CD4-positive, alpha-beta memory T cell (primary cell): Measurements from ENCODE around the gene GALNTL6. TPM values are rescaled to one million over a fixed set of nuclear protein-coding genes. Genes with fewer than 3 reads are reported as not detected.

Experiments
- CTCF ChIA-PET: fragments of 350-600 bp; sonication (Branson Sonifier 250); formaldehyde crosslinking; loops from one replicate; lab custom pipeline; 2021; ENCODE audit warnings: inconsistent platforms; ENCODE audit not compliant: partially characterized antibody; lab: Charles Lee
- POLR2A ChIA-PET: fragments of 350-600 bp; sonication (Branson Sonifier 250); formaldehyde crosslinking; loops from one replicate; lab custom pipeline; 2021; ENCODE audit not compliant: partially characterized antibody; lab: Charles Lee
- DNase-seq, 5 donors: peaks; one replicate each; pipeline versions ENCODE4 v3.0.0 to v3.0.0-alpha.2; 2020 to 2022; ENCODE audit warnings: mixed read lengths in 1 of 5
- H3K27ac ChIP-seq: one replicate; pipeline ENCODE4 v1.7.0; 2013; ENCODE audit warnings: low read depth, low read length
- H3K27me3 ChIP-seq: 2 replicates; pipeline ENCODE4 v1.7.0; 2013; ENCODE audit warnings: mild to moderate bottlenecking, low read length, moderate library complexity; ENCODE audit not compliant: insufficient read depth
- H3K36me3 ChIP-seq: 2 replicates; pipeline ENCODE4 v1.7.0; 2013; ENCODE audit warnings: mild to moderate bottlenecking, low read length, moderate library complexity; ENCODE audit not compliant: insufficient read depth
- H3K4me1 ChIP-seq: 2 replicates; pipeline ENCODE4 v1.7.0; 2013; ENCODE audit warnings: mild to moderate bottlenecking, low read length, moderate library complexity; ENCODE audit not compliant: insufficient read depth
- H3K4me3 ChIP-seq, 2 donors: one replicate each; pipeline ENCODE4 v1.7.0; 2013; ENCODE audit warnings: low read length in 2 of 2, mild to moderate bottlenecking in 1 of 2
- H3K9me3 ChIP-seq, 2 donors: one replicate each; pipeline ENCODE4 v1.7.0; 2013; ENCODE audit warnings: low read length in 2 of 2, control low read depth in 1 of 2; ENCODE audit not compliant: control insufficient read depth in 1 of 2
- H3K27ac Mint-ChIP-seq, 7 donors: one replicate each; pipeline ENCODE4 v1.8.0; 2020 to 2021; ENCODE audit warnings: mixed read lengths in 7 of 7, mild to moderate bottlenecking in 6 of 7, inconsistent platforms in 3 of 7, moderate library complexity in 3 of 7
- H3K27me3 Mint-ChIP-seq, 2 donors: one replicate each; pipeline ENCODE4 v1.8.0; 2020 to 2021; ENCODE audit warnings: mixed read lengths in 2 of 2
- H3K36me3 Mint-ChIP-seq, 2 donors: one replicate each; pipeline ENCODE4 v1.8.0; 2020 to 2021; ENCODE audit warnings: mixed read lengths in 2 of 2, inconsistent platforms in 1 of 2, mild to moderate bottlenecking in 1 of 2
- H3K4me1 Mint-ChIP-seq, 4 donors: one replicate each; pipeline ENCODE4 v1.8.0; 2020 to 2021; ENCODE audit warnings: mixed read lengths in 4 of 4, mild to moderate bottlenecking in 1 of 4
- H3K4me3 Mint-ChIP-seq, 8 donors: one replicate each; pipeline ENCODE4 v1.8.0; 2020 to 2021; ENCODE audit warnings: mixed read lengths in 8 of 8, mild to moderate bottlenecking in 7 of 8, moderate library complexity in 6 of 8, inconsistent platforms in 3 of 8
- H3K9me3 Mint-ChIP-seq, 8 donors: one replicate each; pipeline ENCODE4 v1.8.0; 2020 to 2021; ENCODE audit warnings: mixed read lengths in 8 of 8, mild to moderate bottlenecking in 5 of 8, inconsistent platforms in 3 of 8, moderate library complexity in 1 of 8
- intact Hi-C: fragments of 100-400 bp; cut with micrococcal nuclease; formaldehyde crosslinking; loops from one replicate; pipeline ENCODE4 v1.15.1; 2023
- polyA plus RNA-seq, 2 donors: library from polyadenylated mRNA; unstranded; fragments of 300-500 nt; fragmentation: Illumina TruSeq; gene quantifications; one replicate each; pipeline ENCODE4 v1.2.3, GENCODE V29; 2021
- total RNA-seq, 2 experiments: library from RNA; stranded (reverse); gene quantifications; one replicate each; pipeline ENCODE4 v1.2.3, GENCODE V29; 2021

The GALNTL6 gene
- total and polyA plus RNA-seq, 4 experiments from 2014 or later = not detected

- Mint-ChIP-seq H3K36me3 (no peaks in the 10 kb centered on the region), H3K9me3 (no peaks in the 10 kb centered on the region), H3K4me3 (no peak overlapping the region), H3K4me1 (no peaks in the 10 kb centered on the region), H3K27me3 (no peaks in the 10 kb centered on the region), H3K27ac (no peak overlapping the region)
- Histone ChIP-seq H3K36me3 (no peaks in the 10 kb centered on the region), H3K4me3 (no peak overlapping the region), H3K27me3 (no peaks in the 10 kb centered on the region), H3K4me1 (no peaks in the 10 kb centered on the region), H3K9me3 (no peaks in the 10 kb centered on the region), H3K27ac (no peak overlapping the region)
- intact Hi-C loops = no loop called here
- DNase-seq = no peak
- ChIA-PET CTCF (no interaction called here), POLR2A (no interaction called here)
Measured at GRCh38 chr4:172778583-172778982, 965.4 kb downstream of the GALNTL6 start.

GRCh38 chr4:172780566-172781081, 967.4 kb downstream of the GALNTL6 start:
- Mint-ChIP-seq H3K27me3 (no peaks in the 10 kb centered on the region), H3K4me3 (no peak overlapping the region), H3K27ac (no peak overlapping the region), H3K36me3 (no peaks in the 10 kb centered on the region), H3K9me3 (peaks cover 0 to 3% (median 0%) of the 10 kb centered on the region in 8 donors), H3K4me1 (no peaks in the 10 kb centered on the region)
- CTCF ChIA-PET = no interaction called here
- H3K4me1 ChIP-seq = no peaks in the 10 kb centered on the region
- no peak overlapping the region for H3K4me3 ChIP-seq
- intact Hi-C loops = no loop called here
- no peak for DNase-seq
- POLR2A ChIA-PET = no interaction called here
- H3K9me3 ChIP-seq = no peaks in the 10 kb centered on the region
- no peak overlapping the region for H3K27ac ChIP-seq
- H3K36me3 ChIP-seq = no peaks in the 10 kb centered on the region
- no peaks in the 10 kb centered on the region for H3K27me3 ChIP-seq

GRCh38 chr4:172785613-172786012, 972.4 kb downstream of the GALNTL6 start:
- Mint-ChIP-seq H3K4me3 (no peak overlapping the region), H3K9me3 (peaks cover 0 to 7% (median 0%) of the 10 kb centered on the region in 8 donors), H3K27ac (no peak overlapping the region), H3K36me3 (no peaks in the 10 kb centered on the region), H3K27me3 (no peaks in the 10 kb centered on the region), H3K4me1 (no peaks in the 10 kb centered on the region)
- H3K27me3 ChIP-seq = no peaks in the 10 kb centered on the region
- intact Hi-C loops = no loop called here
- no peak overlapping the region for H3K4me3 ChIP-seq
- no peak for DNase-seq
- no peaks in the 10 kb centered on the region for H3K4me1 ChIP-seq
- no peaks in the 10 kb centered on the region for H3K36me3 ChIP-seq
- POLR2A ChIA-PET = no interaction called here
- no peaks in the 10 kb centered on the region for H3K9me3 ChIP-seq
- no peak overlapping the region for H3K27ac ChIP-seq
- CTCF ChIA-PET = no interaction called here

- CTCF ChIA-PET = no interaction called here
- H3K9me3 ChIP-seq = no peaks in the 10 kb centered on the region
- Mint-ChIP-seq H3K36me3 (no peaks in the 10 kb centered on the region), H3K27ac (no peak overlapping the region), H3K27me3 (no peaks in the 10 kb centered on the region), H3K4me1 (no peaks in the 10 kb centered on the region), H3K9me3 (peaks cover 0 to 7% (median 0%) of the 10 kb centered on the region in 8 donors), H3K4me3 (no peak overlapping the region)
- no peak overlapping the region for H3K4me3 ChIP-seq
- H3K36me3 ChIP-seq = no peaks in the 10 kb centered on the region
- H3K27me3 ChIP-seq = no peaks in the 10 kb centered on the region
- no peak for DNase-seq
- POLR2A ChIA-PET = no interaction called here
- H3K4me1 ChIP-seq = no peaks in the 10 kb centered on the region
- no peak overlapping the region for H3K27ac ChIP-seq
- intact Hi-C loops = no loop called here
Measured at GRCh38 chr4:172786039-172786792, 973.0 kb downstream of the GALNTL6 start.

GRCh38 chr4:172787111-172787510, 973.9 kb downstream of the GALNTL6 start:
- DNase-seq = no peak
- H3K27ac ChIP-seq = no peak overlapping the region
- no peaks in the 10 kb centered on the region for H3K4me1 Mint-ChIP-seq
- H3K27me3 Mint-ChIP-seq = no peaks in the 10 kb centered on the region
- H3K27me3 ChIP-seq = no peaks in the 10 kb centered on the region
- no peaks in the 10 kb centered on the region for H3K4me1 ChIP-seq
- H3K9me3 ChIP-seq = no peaks in the 10 kb centered on the region
- no peaks in the 10 kb centered on the region for H3K36me3 Mint-ChIP-seq
- H3K4me3 Mint-ChIP-seq = no peak overlapping the region
- ChIA-PET POLR2A (no interaction called here), CTCF (no interaction called here)
- no peak overlapping the region for H3K27ac Mint-ChIP-seq
- intact Hi-C loops = no loop called here
- no peak overlapping the region for H3K4me3 ChIP-seq
- H3K9me3 Mint-ChIP-seq = peaks cover 0 to 7% (median 0%) of the 10 kb centered on the region in 8 donors
- H3K36me3 ChIP-seq = no peaks in the 10 kb centered on the region

GRCh38 chr4:172791841-172792240, 978.6 kb downstream of the GALNTL6 start:
- Mint-ChIP-seq H3K36me3 (no peaks in the 10 kb centered on the region), H3K4me3 (no peak overlapping the region), H3K4me1 (no peaks in the 10 kb centered on the region), H3K27ac (no peak overlapping the region), H3K9me3 (peaks cover 0 to 4% (median 0%) of the 10 kb centered on the region in 8 donors), H3K27me3 (no peaks in the 10 kb centered on the region)
- POLR2A ChIA-PET = no interaction called here
- intact Hi-C loops = no loop called here
- no peak for DNase-seq
- Histone ChIP-seq H3K36me3 (no peaks in the 10 kb centered on the region), H3K9me3 (no peaks in the 10 kb centered on the region), H3K27me3 (no peaks in the 10 kb centered on the region), H3K4me3 (no peak overlapping the region), H3K27ac (no peak overlapping the region), H3K4me1 (no peaks in the 10 kb centered on the region)
- CTCF ChIA-PET = no interaction called here

GRCh38 chr4:172793565-172794306, 980.5 kb downstream of the GALNTL6 start:
- H3K4me3 ChIP-seq = no peak overlapping the region
- intact Hi-C loops = no loop called here
- no peaks in the 10 kb centered on the region for H3K36me3 ChIP-seq
- no peak for DNase-seq
- Mint-ChIP-seq H3K27me3 (no peaks in the 10 kb centered on the region), H3K4me1 (no peaks in the 10 kb centered on the region), H3K9me3 (peaks cover 0 to 2% (median 0%) of the 10 kb centered on the region in 8 donors), H3K36me3 (no peaks in the 10 kb centered on the region), H3K27ac (no peak overlapping the region), H3K4me3 (no peak overlapping the region)
- no peaks in the 10 kb centered on the region for H3K27me3 ChIP-seq
- no peaks in the 10 kb centered on the region for H3K4me1 ChIP-seq
- H3K9me3 ChIP-seq = no peaks in the 10 kb centered on the region
- no peak overlapping the region for H3K27ac ChIP-seq
- ChIA-PET CTCF (no interaction called here), POLR2A (no interaction called here)
